Stimulated activated CD8-positive, alpha-beta memory T cell treated with anti-CD3 and anti-CD28 coated beads, Interleukin-7, amount 100 ng/mL, for 4 hours (primary cell): ENCODE measurements around the gene ANO4.
"Not testable (repeated sequence)": the region's sequence is repeated elsewhere in the genome, so short reads cannot be mapped to it uniquely, and the experiment has no call there.

Experiments used
- DNase-seq, 2 donors: peaks; one replicate each; pipeline ENCODE4 v3.0.0-alpha.2; 2020; ENCODE audit warnings: low read depth in 2 of 2

Gene ANO4

DNA sequence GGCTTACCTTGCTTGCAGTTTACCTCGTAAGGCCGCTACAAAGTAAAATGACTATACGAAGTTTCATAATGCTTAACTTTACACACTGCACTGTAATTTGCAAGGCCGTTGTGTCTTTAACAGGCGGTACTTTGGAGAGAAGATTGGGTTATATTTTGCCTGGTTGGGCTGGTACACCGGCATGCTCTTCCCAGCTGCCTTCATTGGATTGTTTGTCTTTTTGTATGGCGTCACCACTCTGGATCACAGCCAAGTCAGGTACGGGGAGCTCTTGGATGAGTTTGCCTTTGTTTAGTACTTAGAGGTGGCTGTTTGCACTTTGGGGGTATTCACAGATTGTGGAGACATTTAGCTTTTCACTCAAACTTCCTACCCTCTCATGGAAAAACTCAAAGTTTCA, 247.6 kb downstream of the ANO4 start:
- no peak for DNase-seq

- no peak for DNase-seq
Measured at GRCh38 chr12:101044512-101045059, 250.0 kb downstream of the ANO4 start.

GRCh38 chr12:101045486-101046464, 251.2 kb downstream of the ANO4 start:
- DNase-seq: no peak

- no peak for DNase-seq
Measured at GRCh38 chr12:101047652-101048051, 253.1 kb downstream of the ANO4 start.

DNA sequence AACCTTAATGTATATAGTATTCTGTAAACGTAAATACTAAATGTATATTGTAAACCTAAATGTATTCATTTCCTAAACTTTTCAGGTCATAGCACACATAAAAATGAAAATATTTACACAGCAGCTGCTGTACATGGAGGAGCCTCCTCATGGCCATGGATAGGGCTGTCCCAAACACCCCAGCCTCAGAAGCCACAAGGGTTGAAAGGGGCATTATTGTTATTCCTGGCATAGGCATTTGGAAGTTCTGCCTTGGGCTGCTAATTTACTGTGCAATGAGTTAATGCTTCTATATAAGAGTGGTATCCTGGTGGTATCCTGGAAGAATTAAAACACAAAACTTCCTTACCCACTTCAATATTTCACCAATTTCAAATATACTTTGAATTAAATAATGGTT, 256.1 kb downstream of the ANO4 start:
- no peak for DNase-seq

DNA sequence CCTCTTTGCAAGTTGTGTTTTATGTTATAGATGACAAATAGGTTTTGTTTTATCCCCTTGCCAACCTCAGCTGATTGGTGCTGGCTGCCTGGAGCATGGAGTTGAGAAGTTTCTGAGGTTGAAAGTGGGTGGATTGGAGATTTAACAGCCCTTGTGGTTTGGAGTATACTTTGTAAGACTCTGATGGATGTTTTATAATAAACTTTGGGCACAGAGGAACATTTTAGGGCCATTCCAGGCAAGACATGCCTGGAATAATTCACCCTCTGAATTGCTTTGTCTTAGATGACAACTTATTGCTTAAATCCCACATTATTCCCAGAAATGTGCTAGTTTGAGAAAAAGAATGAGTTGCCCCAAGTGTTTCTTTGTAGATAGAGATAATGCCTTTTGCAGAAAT, 256.6 kb downstream of the ANO4 start:
- no peak for DNase-seq

DNA sequence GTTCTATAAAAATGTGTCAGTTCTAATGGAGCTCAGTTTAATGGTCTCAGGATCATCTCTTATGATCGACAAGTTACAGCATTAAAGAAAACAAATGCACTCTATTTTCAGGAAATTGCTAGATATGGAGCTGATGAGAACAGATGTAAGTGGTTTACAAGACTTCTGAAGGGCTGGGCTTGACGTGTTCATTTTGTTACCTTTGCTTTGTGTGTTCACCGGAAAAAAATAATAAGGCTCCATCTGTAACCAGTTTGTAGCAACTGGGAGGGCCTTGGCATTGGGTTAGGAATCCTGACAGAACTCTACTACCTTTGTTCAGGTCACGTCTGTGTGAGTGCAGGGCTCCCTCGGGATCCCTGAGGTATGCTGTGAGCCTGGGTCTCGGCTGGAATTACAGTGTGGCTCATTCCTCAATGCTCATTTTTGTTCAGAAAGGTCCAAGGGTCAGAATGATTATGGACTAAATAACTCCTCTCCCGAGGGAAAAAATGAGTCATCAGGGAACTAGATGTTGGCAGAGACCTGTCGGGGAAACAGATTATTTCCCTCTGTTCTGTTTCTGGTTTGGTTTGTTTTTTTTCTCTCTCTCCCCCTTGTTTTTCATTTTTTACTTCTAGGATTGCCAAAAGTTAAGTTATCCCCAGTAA, 257.4 kb downstream of the ANO4 start:
- DNase-seq: no peak

GRCh38 chr12:101053203-101053602, 258.6 kb downstream of the ANO4 start:
- no peak for DNase-seq

DNA sequence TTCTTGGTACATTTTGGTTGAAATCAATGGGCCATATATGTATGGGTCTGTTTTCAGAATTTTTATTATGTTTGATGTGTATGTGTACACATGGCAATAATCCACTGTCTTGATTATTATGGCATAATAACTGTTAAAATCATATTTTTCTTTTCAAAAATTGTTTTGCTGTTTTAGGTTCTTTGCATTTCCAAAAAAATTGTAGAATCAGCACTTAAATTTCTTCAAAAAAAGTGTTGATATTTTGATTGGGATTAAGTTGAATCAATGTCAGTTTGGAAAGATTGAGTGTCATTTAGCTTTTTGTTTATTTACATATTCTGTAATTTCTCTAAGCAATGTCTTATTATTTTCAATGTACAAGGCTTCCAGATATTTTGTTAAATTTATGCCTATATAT, 261.4 kb downstream of the ANO4 start:
- DNase-seq: no peak

GRCh38 chr12:101062508-101062907, 267.9 kb downstream of the ANO4 start:
- DNase-seq: not testable (repeated sequence)

DNA sequence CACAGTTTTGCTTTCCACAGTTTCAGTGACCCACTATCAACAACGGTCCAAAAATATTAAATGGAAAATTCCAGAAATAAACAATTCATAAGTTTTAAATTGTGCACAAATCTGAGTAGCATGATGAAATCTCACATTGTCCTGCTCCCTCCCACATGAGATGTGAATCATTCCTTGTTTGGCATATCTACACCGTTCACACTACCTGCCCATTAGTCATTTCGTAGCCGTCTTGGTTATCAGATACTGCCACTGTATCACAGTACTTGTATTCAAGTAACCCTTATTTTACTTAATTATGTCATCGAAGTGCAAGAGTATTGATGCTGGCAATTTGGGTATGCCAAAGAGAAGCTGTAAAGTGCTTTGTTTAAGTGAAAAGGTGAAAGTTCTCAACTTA, 270.1 kb downstream of the ANO4 start:
- no peak for DNase-seq

- DNase-seq: no peak
Measured at GRCh38 chr12:101066489-101066888, 271.9 kb downstream of the ANO4 start.

DNA sequence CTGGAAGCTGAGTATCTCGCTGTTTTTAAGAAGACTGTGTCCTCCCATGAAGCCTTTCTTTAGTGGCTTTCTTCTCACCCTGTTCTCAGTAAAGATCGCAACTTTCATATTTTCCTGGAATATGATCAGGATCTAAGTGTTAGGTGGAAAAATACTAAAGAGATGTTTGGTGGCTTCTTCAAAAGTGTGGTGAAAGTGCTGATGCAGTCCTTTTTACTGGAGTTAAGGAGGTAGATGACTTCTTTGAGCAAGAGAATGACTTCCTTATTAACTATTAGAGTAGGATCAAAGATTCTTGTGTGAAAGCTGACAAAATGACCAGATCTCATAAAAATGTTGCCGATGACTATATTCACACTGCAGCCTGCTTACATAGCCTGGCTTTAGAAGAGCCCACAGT, 273.8 kb downstream of the ANO4 start:
- no peak for DNase-seq

- no peak for DNase-seq
Measured at GRCh38 chr12:101068836-101069235, 274.3 kb downstream of the ANO4 start.

DNA sequence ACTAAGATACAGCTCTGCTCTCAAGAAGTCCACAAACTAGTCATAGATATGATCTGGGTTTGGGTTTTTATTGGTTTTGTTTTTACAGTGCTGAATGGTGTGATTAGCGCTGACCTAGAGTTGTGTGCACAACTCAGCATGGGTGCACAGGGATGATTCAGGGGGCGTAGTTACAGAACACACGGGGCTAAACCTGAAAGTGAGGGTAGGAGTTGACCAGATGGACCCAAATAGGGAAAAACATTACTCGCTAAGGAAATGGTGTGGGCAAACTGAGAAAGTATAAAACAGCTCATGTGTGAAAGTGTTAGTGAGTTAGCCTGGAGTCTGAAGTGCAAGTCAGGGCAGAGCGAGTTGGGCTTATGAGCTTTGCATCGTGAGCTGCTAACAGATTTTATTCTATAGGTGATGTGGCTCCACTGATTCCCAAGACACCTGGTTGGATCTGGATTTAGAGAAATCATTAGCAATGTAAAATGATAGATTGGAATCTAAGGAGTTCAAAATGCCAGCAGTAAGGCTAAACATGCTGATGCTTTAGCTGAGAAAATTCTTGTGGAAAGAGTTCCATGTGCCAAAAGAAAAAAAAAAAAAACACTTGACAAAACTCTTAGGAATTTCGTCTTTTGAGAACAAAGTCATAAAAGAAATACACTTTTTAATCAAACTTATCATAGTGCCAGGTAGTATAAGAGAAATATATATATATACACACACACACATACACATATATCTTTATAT, 280.5 kb downstream of the ANO4 start:
- DNase-seq: no peak

DNA sequence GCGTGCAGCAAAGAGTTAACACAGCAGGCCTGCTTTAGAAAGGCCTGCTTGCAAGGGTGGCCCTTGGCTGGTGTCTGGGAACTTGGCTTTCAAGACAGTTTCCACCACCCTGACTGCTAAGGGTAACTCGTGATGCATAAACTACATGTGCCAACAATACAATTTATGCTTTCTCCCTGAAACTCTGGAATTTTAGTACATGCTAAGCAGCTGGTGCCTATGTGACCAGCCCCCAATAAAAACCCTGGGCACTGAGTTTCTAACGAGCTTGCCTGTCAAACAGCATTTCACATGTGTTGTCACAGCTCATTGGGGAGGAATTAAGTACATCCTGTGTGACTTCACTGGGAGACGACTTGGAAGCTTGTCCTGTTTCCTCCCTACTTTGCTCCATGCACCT, 282.3 kb downstream of the ANO4 start:
- no peak for DNase-seq

- no peak for DNase-seq
Measured at GRCh38 chr12:101077791-101078528, 283.4 kb downstream of the ANO4 start.

- no peak for DNase-seq
Measured at GRCh38 chr12:101078536-101079285, 284.1 kb downstream of the ANO4 start.

GRCh38 chr12:101082706-101083105, 288.1 kb downstream of the ANO4 start:
- DNase-seq: no peak

- DNase-seq: no peak
Measured at GRCh38 chr12:101086490-101087135, 292.0 kb downstream of the ANO4 start.
